ENCODE measurements around the gene FAM180B.
"Not testable (repeated sequence)": the region's sequence is repeated elsewhere in the genome, so short reads cannot be mapped to it uniquely, and the experiment has no call there.

Gene FAM180B, protein sequence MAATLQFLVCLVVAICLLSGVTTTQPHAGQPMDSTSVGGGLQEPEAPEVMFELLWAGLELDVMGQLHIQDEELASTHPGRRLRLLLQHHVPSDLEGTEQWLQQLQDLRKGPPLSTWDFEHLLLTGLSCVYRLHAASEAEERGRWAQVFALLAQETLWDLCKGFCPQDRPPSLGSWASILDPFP

GRCh38 chr11:47586098-47586855 is at the start of gene FAM180B:
Gene FAM180B (plus strand): TSS chr11:47586678. CDS start chr11:47586769, 91 bp downstream.
- DNase-seq = no peak

GRCh38 chr11:47536915-47537314 is 49.6 kb upstream of the FAM180B start:
- no peak for DNase-seq

- no peak for DNase-seq
These were observed 47.5 kb upstream of the FAM180B start for GRCh38 chr11:47538741-47539565.

DNA sequence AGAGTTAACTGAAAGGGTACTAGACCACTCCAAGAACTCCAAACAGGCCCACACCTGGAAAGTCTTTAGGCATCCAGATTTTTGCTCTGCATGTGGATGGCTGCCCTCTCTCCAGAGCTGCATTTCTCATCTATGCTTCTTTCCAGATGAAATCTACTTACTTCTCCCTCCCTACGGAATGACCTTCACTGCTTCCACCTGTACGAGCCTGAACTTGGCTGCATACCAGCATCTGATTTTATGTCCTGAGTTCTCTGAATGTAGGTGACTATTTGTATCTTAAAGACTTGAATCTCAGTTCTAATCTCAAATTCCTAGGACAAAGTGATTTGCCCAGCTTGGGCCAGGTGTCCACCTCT is 46.8 kb upstream of the FAM180B start:
- no peak for DNase-seq

GRCh38 chr11:47541070-47541469 is 45.4 kb upstream of the FAM180B start:
- no peak for DNase-seq

DNA sequence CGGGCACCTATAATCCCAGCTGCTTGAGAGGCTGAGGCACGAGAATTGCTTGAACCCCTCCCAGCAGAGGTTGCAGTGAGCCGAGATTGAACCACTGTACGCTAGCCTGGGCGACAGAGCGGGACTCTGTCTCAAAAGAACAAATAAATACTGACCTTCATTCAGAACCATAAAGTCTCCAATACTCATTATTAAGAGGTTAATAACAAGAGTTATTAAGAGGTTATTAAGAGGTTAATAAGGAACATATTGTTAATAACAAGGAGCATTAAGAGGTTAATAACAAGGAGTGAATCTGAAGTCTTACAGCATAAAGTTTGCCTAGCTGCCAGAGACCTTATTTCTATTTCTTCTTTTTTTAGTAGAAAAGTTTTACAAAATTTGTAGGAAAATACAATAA is 41.2 kb upstream of the FAM180B start:
- DNase-seq = no peak

- DNase-seq = not testable (repeated sequence)
These were observed 40.2 kb upstream of the FAM180B start for GRCh38 chr11:47546274-47546673.

DNA sequence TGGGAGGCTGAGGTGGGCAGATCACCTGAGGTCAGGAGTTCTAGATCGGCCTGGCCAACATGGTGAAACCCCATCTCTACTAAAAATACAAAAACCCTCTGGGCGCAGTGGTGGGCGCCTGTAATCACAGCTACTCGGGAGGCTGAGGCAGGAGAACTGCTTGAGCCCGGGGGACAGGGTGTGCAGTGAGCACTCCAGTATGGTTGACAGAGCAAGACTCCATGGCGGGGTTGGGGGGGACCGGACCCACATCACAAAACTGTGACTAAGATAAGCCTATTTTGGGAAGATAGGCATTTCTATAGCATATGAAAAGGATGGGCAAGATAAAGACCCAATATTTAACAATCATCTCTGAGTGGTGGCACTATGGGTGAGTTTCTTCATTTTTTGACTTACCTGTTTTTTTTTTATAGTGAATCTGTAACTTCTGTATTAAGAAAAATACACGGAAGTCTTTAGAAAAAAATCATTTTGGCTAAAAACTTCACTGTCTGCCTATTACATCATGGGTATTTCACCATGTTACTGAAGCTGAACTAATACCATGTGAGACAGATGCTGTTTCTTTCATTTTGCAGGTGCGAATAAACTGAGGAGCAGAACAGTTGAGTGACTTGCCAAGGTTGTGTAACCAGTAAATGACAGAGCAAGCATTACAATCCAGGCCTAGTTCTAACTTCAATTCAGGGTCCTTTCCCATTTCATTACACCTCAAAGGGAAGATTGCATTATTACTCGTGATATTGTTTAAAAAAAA is 36.0 kb upstream of the FAM180B start:
- DNase-seq = no peak

GRCh38 chr11:47551086-47551485 is 35.4 kb upstream of the FAM180B start:
- no peak for DNase-seq

DNA sequence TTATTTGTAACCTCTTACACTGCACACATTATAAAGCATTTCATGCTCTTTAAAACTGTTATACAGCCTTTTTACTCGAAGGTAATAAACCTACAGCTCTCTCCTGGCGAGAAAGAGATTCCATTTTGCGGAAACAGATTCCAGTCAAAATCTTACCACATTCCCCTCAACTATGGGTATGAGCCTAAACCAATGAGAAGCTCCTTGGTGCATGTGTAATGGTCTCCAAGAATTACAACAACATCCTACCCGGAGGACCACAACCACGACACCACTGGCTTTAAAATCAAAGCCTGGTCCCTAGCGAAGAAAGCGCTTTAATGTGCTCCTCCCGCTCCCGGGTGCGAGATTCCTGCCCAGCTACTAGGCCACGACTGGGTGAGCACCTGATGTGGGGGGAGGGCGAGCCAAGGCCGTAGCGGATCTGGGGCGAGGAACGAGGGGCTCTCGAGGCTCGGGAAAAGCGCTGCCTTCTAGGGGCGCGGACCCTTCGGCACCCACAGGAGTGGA is 34.4 kb upstream of the FAM180B start:
- DNase-seq = peak; percentile 26 to 39

- DNase-seq = peak; percentile 92 to 94
These were observed 33.7 kb upstream of the FAM180B start, which contains the start of gene CELF1 for GRCh38 chr11:47552566-47553405. Gene CELF1 (minus strand): TSS chr11:47553132. CDS start chr11:47499523, 53,609 bp downstream.

- no peak for DNase-seq
These were observed 33.1 kb upstream of the FAM180B start for GRCh38 chr11:47553406-47553743.

DNA sequence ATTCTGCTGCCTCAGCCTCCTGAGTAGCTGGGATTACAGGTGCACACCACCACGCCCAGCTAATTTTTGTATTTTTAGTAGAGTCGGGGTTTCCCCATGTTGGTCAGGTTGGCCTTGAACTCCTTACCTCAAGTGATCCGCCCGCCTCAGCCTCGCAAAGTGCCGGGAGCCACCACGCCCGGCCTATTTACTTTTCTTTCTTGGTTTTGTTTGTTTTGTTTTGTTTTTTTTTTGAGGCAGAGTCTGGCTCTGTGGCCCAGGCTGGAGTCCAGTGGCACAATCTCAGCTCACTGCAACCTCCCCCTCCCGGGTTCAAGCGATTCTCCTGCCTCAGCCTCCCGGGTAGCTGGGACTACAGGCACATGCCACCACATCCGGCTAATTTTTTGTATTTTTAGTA is 29.5 kb upstream of the FAM180B start:
- not testable (repeated sequence) for DNase-seq

- DNase-seq = no peak
These were observed 27.8 kb upstream of the FAM180B start for GRCh38 chr11:47558695-47559094.

- DNase-seq = no peak
These were observed 26.1 kb upstream of the FAM180B start for GRCh38 chr11:47560426-47560825.

GRCh38 chr11:47562393-47562792 is 24.1 kb upstream of the FAM180B start:
- DNase-seq = not testable (repeated sequence)

GRCh38 chr11:47564366-47564765 is 22.1 kb upstream of the FAM180B start:
- not testable (repeated sequence) for DNase-seq

DNA sequence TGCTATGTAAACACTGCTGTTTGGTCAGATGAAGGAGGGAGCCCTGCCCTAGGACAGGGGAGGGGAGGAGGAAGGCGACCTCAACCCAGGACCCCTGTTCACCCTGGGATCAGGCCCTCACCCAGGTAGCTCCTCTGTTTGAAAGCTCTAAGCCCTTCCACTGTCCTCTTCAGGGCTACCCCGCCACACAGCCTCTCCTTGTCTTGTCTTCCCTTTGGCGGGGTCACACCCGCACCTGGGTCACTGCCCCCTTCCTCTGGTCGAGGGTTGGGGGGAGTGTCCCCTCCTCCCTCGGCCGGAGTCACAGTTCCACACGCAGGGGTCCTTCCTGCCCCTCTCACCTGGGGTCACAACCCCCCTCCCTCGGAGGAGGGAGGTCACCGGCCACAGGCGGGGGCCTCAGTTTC is 21.5 kb upstream of the FAM180B start:
- DNase-seq = no peak

DNA sequence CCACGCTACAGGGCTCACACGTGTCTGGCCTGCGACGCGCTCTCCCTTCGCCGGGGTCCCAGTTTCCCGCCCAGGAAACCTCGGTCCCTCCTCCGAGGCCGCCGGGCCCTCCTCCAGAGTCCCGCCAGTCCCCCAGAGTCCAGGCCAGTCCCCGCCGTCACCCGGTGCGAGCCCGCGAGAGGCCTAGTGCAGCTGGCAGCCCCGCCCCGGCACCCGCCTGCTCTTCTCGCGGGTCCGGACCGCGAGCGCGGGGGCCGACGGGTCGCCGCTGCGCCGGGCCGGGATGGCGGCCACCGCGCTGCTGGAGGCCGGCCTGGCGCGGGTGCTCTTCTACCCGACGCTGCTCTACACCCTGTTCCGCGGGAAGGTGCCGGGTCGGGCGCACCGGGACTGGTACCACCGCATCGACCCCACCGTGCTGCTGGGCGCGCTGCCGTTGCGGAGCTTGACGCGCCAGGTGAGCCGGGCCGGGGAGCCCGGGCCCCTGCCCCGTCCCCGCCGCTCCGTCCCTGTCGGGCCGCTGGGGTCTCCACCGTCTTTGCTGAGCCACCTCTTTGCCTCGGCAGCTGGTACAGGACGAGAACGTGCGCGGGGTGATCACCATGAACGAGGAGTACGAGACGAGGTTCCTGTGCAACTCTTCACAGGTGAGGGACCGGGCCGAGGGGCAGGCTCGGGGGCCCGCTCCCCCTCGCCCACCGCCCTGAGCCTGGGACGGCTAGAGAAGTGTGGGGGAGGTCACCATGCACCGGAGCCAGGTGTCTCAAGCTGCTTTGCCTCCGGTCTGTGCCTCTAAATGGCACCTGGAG is 20.9 kb upstream of the FAM180B start, which contains the start of gene PTPMT1:
Gene PTPMT1 (plus strand): TSS at position 260 of the 809 bp plus-strand sequence. CDS start 24 bp downstream, at position 284.
- peak; percentile 67 to 75 for DNase-seq

DNA sequence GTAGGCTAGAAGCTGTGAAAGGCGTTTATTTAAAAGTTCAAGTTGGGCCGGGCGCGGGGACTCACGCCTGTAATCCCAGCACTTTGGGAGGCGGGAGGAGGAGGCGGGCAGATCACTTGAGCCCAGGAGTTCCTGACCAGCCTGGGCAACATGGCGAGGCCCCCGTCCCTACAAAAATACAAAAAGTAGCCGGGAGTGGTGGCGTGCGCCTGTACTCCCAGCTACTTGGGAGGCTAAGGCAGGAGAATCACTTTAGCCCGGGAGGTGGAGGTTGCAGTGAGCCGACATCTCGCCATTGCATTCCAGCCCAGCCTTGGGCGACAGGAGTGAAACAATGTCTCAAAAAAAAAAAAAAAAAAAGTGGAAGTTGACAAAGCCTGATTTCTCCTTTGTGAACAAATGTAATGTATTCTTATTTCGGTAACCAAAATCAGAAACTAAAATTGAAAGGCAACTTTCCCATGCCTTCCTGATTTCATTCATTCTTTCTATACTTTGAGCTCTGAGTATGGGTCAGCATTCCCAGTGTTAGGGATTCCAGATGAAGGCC is 20.3 kb upstream of the FAM180B start:
- peak; percentile 24 to 36 for DNase-seq
